Epithelial cell of prostate (primary cell): Measurements from ENCODE around the gene LRRC30.
"Not testable (repeated sequence)": the region's sequence is repeated elsewhere in the genome, so short reads cannot be mapped to it uniquely, and the experiment has no call there.

Experiments used
- DNase-seq: peaks from one replicate; pipeline ENCODE4 v3.0.0-alpha.2; 2011; ENCODE audit warnings: low read depth, low spot score
- H3K27ac ChIP-seq: fragments of 450-650 bp; 2 replicates; pipeline ENCODE4 v1.5.1; 2017; ENCODE audit warnings: mild to moderate bottlenecking

Gene LRRC30

DNA sequence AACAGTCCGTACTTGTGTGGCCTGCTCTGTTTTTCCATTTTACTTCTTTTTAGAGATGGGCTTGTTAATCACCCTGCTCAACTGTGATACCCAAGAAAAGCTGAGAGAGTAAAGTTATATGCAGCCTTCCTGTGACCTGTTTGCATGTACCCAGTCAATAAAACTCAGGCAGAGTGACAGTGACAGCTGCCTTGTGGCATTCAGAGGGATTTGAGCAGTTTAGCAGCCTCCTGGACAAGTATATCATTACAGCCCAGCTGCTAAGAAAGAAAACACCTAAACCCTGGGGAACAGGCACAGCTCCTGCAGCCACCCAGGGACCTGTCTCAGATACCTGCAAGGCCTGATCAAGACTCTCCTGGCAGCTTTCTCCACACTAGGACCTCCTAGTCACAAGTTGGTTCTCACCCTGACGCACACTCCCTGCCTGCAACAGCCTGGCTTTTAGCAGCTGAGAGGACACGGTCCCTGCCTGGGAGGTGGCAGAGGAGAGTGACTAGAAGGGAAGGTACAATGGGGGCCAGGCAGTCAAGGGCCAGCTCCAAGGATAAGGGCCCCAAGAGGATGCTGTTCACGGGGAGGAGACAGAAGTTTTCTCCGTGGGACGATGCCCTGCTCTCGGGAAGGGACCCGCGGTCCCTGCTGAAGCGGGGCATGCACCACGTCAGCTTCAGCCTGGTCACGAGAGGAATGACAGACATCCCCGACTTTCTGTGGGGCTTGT, at the start of gene LRRC30:
TSS of gene LRRC30 (plus strand) at position 464 of the 724 bp plus-strand sequence. CDS start at position 514, 50 bp downstream.
- no peak within 1 kb of the TSS for H3K27ac ChIP-seq
- no peak for DNase-seq

DNA sequence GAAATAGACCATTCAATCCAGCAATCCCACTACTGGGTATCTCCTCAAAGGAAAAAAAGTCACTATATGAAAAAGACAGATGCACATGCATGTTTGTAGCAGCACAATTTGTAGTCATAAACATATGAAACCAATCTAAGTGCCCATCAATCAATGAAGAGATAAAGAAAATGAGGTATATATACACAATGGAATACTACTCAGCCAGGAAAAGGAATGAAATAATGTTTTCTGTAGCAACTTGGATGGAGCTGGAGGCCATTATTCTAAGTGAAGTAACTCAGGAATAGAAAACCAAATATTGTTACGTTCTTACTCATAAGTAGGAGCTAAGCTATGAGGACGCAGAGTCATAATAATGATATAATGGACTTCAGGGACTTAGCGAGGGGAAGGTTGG, 45.2 kb upstream of the LRRC30 start:
- no peak overlapping the region for H3K27ac ChIP-seq
- DNase-seq = no peak

DNA sequence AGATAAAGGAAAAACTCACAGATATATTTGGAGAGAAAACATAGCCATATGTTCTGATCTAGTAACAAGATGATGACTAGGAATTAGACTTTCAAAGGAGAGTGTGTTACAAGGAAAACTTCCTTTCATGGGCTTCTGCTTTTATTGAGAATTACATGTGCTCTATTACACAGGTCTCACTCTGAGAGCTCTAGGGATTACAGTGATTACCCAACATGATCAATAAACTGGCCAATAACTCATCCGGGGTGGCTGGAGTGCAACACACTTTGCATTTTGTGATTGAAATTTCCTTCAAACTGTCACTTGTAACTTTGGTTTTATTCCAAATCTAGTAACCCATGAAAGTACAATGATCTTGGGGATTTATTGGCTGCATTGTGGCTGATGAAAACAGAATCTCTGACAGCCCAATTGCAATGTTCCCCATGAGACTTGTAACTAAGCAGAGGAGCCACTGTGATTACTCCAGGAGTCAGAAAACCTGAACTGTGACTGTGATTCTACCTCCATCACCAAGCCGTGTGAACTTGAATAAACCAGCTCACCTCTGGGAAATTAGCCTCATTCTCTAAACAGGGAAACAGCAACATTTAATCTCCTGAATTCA, 40.2 kb upstream of the LRRC30 start:
- H3K27ac ChIP-seq = no peak overlapping the region
- DNase-seq = no peak

DNA sequence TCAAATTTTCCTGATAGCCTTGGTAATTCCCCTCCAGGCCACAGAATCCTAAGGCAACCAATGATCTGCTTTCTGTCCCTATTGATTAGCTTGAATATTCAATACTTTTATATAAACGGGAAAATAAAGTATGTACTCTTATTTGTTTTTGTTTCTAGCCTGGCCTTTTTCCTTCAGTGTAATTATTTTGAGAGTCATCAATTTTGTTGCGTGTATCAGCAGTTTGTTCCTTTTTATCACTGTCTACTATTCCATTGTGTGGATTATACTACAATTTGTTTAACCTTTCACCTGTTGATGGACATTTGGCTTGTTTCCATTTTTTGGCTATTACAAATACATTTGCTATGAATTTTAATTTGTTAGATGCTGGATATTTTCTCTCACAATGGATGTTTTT, 39.2 kb upstream of the LRRC30 start:
- H3K27ac ChIP-seq = no peak overlapping the region
- no peak for DNase-seq

DNA sequence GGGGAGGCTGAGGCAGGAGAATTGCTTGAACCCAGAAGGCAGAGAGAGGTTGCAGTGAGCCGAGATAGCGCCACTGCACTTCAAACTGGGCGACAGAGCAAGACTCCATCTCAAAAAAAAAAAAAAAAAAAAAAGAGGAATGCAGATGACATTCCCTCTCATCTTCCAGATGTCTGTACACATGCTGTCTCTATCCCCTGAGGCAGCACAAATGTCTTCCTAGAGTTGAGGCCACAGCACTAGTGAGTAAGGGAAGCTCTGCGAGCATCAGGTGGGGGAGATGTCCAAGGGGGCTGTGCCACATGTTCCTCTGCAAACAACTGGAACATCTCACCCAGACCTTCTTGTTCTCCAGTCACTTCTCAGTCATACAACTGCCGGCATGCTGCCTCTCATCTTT, 35.6 kb upstream of the LRRC30 start:
- DNase-seq = no peak
- H3K27ac ChIP-seq = no peak overlapping the region

DNA sequence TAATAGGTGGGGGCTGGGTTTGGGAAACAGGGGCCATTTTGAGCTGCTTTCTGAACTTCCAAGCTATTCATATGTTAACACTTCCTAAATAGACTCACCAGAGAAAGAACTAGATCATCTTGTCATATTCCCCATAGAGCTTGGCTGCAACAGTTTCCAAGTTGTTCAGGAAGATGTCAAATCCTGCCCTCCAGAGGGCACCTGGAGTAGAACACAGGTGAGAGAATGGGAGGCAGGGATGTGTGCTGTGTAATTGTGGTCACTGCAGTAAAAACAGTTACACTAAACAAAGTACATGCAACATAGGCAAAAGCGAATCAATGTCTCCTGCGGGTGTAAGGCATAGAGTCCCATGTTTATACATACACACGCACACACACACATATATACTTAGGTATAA, 34.5 kb upstream of the LRRC30 start:
- H3K27ac ChIP-seq = no peak overlapping the region
- DNase-seq = no peak

DNA sequence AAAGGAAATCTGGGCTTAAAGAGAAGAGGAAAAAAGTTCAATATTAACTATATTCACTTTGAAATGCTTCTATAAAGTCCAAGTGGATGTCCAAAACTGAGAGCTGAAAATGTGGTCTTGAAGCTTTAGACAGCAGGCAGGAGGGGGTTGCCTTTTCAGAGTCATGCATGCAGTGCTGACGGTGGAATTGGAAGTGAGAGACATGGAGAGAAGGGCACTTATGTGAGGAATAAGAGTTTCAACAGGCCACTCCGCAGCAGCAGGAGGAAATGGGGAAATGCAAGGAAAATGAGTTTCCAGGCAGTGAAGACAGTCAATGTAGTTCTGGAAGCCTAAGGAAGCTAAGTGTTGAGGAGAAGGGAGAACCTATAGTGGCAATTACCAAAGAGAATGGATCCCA, 33.0 kb upstream of the LRRC30 start:
- no peak overlapping the region for H3K27ac ChIP-seq
- no peak for DNase-seq

DNA sequence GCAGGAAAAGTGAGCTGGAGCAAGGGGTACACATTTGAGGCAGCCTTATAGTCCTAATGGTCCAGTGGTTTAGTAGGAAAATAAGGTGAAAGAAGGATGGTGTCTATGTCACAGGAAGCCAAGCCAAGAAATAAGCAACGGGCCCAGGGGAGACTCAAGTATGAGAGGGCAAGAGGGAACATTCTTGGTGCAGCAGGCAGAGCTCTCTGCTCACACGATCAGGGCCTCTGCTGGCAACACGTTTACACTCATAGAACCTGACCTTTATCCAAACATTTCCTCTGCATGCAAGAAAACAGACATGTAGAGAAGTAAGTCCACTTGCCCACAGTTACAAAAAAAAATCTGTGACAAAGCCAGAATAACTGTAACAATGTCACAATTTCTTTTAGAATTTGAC, 32.6 kb upstream of the LRRC30 start:
- DNase-seq = no peak

DNA sequence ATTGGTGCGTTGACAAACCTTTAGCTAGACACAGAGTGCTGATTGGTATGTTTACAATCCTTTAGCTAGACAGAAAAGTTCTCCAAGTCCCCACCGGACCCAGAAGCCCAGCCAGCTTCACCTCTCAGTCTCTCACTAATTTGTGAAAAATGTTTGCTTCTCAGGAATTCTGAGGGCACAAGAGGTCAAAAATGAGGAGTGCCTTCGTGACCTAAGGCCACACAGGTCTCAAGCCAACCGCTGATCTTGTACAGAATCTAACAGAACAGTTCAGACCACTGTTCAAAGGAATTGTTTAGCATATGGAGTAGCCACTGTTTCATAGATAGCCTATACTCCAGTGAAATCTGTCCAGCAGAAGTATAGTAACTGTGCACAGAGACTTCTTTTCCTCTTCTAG, 29.8 kb upstream of the LRRC30 start:
- no peak for DNase-seq
- H3K27ac ChIP-seq = no peak overlapping the region

More for the DNA sequence above, 32.6 kb upstream of the LRRC30 start:
- no peak overlapping the region for H3K27ac ChIP-seq

DNA sequence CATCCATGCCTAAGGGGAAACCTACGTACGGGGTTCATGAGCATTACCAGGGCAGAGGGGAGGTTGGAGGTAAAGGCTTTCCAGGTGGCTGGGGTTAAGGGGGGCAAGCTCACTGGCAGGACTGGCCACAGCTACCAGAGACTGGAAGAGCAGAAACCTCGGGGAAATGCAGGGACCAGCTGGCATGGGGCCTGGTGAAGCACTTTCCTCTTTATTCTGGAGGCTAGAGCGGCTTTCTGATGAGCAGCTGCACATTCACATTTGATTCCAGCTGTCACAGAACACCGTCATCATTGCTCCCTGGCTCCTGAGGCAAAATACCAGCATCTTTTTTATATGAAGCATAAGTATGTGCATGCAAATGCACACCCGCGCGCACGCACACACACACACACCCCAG, 28.7 kb upstream of the LRRC30 start:
- no peak for DNase-seq
- H3K27ac ChIP-seq = no peak overlapping the region

DNA sequence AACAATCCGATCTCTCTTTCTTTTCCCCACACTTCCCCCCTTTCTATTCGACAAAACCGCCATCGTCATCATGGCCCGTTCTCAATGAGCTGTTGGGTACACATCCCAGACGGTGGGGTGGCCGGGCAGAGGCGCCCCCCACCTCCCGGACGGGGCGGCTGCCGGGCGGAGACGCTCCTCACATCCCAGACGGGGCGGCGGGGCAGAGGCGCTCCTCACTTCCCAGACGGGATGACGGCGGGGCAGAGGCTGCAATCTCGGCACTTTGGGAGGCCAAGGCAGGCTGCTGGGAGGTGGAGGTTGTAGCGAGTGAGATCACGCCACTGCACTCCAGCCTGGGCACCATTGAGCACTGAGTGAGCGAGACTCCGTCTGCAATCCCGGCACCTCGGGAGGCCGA, 27.3 kb upstream of the LRRC30 start:
- not testable (repeated sequence) for DNase-seq, H3K27ac ChIP-seq

DNA sequence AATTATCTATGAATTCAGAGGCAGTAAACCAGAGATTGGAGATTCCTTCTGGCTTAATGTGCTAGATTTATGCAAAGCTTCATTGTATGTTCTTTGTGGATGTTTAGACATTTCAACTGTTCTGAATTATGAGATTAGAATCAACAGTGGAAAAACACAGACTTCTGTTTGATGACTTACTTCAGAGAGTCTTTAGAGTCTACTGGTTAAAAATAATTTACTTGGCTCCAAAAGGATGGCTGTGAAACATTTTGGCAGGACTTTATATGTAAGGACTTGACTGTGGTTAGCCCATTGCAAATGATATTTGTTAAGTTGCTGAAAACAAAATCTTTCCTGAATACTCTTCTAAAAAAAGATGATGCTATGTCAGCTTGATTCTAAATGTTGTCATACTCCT, 25.5 kb upstream of the LRRC30 start:
- no peak overlapping the region for H3K27ac ChIP-seq
- DNase-seq = no peak

DNA sequence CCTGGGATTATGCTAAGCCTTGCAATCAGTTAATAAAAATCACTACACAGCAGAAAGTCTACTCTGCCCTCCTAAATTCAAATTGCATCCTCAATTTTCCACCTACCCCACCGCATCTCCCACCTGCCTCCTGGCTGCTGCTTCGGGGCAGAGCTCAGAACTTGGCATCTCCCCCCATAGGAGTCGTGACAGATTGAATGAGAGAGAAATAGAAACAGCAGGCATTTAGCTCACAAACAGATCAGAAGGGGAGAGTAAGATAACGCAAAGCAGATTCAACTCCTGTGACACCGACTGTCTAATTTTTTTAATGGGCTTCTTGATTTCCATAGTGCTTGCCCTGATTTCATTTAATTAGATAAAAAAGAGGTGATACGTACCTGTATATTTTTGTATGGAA, 24.7 kb upstream of the LRRC30 start:
- no peak overlapping the region for H3K27ac ChIP-seq
- no peak for DNase-seq

DNA sequence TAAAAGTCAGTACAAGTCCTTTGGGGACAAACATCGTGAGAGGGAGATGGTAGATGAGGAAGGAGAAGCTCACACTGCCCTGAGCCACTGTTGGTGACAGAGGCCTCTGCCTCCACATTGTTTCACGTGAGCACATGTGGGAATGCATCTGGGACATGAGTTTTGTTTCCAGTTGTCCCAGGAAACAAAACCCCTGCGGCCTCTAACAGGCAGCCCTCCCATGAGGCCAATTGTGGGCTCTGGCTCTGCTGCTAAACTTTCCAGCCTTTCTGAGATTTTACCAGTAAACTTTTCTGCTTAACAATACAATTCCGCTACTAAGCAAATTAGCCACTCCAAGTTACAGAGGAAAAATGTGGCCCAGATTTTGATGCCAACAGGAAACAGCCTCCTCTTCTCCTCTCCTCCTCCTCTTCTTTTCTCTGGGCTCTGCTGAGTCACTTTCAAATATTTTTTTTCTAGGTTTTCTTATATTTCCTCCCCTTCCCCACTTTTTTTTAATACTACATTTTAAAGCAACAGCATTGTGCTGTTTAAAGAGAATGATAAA, 23.4 kb upstream of the LRRC30 start:
- H3K27ac ChIP-seq = no peak overlapping the region
- no peak for DNase-seq

DNA sequence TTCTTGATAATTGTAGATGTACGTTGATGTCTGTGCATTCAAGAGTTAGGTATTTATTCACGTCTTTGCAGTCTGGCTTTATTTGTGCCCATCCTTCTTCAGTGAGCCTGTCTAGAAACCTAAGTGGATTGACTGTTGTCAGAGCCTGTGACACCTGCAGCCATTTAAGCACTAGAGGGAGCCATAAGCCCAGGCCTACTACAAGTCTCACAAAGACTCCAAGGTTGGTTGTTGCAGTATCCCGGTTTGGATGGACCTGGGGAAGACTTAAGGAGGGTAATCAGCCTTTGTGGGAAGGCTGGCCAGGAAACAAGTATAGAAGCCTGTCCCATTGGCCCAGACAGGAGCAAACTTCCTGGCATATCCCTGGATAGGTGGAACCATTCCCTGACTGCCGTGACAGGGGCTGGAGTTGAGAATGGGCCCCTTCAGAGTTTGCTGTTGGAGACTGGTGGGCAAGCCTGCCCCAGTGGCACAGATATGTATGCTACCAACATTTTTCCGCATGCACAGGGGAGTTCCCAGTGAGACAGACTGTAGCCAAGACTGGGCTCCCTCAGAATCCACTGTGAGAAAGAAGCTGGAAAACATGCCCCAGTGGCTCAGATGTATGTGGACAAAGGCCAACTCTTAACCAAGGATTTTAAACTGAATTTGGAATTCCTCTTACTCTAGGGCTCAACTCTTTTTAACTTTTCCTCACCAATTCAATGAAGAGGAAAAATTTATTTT, 9.3 kb upstream of the LRRC30 start:
- peak; percentile 31 for DNase-seq

DNA sequence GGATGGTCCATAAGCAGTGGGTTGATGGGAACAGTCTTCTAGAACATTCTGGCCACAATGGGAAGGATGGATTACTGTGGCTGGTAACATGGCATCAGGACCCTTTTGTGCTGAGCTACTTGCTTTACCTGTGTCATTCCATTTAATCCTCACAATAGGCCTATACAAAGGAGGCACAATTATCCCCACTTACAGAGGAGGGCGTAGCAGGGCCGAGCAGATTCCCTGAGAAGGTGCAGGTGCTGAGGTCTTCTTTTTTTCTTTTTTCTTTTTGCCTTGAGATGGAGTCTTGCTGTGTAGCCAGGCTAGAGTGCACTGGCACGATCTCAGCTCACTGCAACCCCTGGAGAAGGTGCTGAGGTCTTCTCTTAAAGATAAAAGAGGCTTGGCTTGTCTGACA, 6.7 kb upstream of the LRRC30 start:
- H3K27ac ChIP-seq = no peak overlapping the region
- no peak for DNase-seq

More for the DNA sequence above, 9.3 kb upstream of the LRRC30 start:
- H3K27ac ChIP-seq = no peak overlapping the region

DNA sequence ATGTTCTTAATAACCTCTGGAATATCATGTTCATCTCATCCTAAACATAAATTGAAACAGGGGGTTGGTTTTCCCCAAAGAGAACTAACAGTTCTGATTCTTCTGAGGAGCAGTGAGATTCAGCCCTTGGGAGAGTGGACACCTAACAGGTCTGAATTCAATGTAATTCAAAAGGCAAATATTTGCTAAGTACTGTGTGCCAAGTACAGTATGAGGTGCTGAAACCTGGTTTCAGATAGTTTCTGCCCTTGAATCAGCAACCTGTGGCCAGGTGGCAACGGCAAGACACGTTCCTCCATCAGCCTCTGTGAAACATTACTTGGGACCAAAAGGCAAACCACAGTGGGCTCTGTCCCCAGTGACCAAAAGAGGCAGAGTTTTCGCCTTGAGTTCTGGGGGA, 1.3 kb downstream of the LRRC30 start:
- no peak overlapping the region for H3K27ac ChIP-seq
- no peak for DNase-seq

DNA sequence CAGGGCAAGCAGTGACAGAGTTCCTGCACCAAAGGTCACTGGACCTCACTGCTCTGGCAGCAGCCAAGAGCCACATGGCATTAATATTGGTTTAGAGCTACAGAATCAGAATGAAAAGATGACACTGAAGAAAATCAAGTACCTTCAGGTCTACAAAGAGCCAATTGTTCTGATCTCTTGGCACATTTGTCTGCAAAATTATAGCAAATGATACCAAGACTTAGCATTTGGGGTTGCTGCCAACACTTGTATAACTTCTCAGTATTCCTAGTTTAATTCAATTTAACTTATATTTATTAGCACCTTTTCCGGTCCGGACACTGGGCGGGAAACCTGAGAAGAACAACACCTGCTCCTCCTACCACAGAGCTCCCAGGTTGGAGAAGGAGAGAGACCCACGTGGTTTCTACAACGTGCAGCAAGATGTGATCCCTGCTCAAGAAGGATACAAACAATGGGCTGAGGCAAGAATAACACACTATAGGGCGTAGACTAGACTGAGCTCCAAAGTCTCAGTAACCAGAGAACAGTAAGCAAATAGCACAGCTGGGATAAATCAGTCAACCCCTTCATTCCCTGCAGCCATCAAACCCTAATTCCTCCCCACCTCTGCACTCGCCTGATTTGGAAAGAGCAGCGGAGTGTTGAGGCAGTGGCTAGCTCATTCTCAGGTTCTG, 2.4 kb downstream of the LRRC30 start:
- DNase-seq = no peak
- H3K27ac ChIP-seq = no peak overlapping the region

DNA sequence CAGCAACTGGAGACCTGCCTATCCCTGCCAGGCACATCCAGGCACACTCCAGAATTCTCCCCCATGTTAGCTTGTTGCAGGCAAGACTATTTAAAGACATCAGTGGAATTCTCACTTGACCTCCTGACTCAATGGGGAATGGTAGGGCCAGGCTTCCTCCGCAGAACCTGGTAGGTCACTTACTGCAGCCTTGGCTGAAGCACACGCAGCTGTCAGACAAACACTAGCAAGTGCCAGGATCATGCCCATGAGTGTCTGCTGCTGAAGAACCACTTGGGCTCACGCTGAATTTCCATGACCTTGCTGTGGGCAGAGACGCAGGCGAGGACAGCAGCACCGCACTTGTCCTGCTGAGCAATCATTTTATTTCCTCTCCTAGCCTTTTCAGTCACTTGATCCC, 3.2 kb downstream of the LRRC30 start:
- no peak overlapping the region for H3K27ac ChIP-seq
- DNase-seq = no peak

DNA sequence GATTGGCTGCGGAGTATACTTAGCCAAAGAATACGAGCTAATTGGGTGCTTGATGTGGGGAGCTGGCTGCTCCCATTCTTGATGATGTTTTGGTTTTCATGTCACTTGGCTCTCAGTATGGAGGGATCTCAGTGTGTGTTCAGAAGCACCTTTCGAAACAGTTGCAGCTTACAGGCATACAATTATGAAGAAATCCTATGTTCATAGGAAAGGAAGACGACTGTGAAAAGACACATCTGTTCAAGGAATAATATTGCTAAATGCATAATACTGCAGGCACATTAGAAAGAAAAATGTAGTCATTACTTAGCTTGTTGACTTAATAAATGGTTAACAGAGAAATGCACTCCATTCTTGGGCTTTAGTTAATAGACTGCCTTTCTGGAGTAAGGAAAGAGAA, 4.1 kb downstream of the LRRC30 start:
- no peak overlapping the region for H3K27ac ChIP-seq
- DNase-seq = no peak

DNA sequence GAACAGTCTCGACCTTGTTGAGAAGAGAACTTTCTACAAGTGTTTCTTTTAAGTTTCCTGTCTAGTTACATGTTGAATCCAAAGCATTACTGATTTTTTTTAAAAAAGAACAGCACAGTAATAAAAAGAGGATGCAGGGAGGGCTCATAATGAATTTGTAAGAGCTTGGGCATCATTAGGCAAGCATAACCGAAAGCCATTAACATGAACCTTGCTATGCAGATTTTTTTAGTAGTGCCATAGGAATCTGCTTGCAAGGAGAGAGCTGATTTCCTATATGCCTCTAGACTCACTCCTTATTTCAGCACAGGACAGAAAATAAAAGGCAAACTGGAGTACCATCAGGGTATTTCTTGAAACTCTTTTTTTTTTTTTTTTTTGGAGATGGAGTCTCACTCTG, 5.2 kb downstream of the LRRC30 start:
- H3K27ac ChIP-seq = no peak overlapping the region
- no peak for DNase-seq
